ENCODE data around the gene NTSR1.
A peak's percentile ranks its signal among the peaks of the same experiment; 100 is the strongest.

Gene NTSR1

GRCh38 chr20:62707276-62707920 lies 1.2 kb upstream of the NTSR1 start:
- no peak for DNase-seq (ENCODE audit: low read depth in 1 of 2, low spot score in 1 of 2)

GRCh38 chr20:62707921-62708521 lies 615 bp upstream of the NTSR1 start:
- DNase-seq (ENCODE audit: low read depth in 1 of 2, low spot score in 1 of 2): no peak

GRCh38 chr20:62709537-62709905 lies 885 bp downstream of the NTSR1 start:
- no peak for DNase-seq (ENCODE audit: low read depth in 1 of 2, low spot score in 1 of 2)

DNA sequence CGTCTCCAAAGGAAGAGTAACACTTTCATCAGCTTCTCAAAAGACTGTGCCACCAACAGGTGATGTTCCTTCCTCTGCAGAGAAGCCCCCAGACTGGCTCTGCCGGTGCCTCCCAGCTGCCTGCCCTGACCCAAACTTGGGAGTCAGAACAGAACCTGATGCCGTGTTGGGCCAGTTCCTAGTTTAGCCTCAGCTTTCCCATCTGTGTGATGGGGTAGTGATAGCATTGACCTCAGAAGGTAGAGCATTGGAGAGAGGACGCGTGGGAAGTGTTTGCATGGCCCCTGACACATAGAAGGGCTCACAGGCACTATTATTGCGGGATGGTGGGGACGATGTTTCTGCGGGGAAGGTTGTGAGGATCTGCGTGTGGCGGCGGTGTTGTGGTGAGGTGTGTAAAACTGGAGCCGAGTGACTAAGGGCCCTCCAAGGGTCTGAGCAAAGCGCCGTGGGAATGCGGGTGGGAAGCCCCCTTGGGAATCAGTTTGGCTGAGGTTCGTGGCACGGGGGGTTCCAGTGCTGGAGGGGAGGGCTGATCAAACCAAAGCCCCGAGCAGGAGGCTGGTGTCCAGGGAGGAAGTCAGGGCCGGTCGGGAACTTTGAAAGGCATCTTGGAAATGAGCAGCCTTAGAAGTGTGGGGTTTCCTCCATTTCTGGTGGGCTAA lies 1.7 kb downstream of the NTSR1 start:
- DNase-seq (ENCODE audit: low read depth in 1 of 2, low spot score in 1 of 2): no peak

- no peak for DNase-seq (ENCODE audit: low read depth in 1 of 2, low spot score in 1 of 2)
Observed at GRCh38 chr20:62710886-62711702, 2.5 kb downstream of the NTSR1 start.

DNA sequence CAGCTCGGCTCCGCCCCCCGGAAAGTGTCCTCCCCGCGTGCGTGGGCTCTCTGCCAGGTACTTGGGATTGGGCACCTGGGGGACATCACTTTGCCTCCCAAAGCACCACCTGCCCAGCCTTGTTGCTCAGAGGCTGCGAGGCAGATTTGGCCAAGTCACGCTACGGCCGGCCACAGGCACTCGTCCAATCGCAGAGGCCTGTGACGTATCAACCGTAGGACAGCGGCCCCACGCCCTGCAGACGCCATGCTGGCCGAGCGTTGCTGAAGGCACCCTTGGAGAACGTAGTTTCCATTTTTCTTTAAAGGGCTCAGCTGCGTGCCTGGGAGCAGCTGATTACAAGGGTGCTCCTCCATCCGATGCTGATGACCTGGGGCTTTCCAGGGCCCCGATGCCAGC lies 3.1 kb downstream of the NTSR1 start:
- DNase-seq (ENCODE audit: low read depth in 1 of 2, low spot score in 1 of 2): no peak

- DNase-seq (ENCODE audit: low read depth in 1 of 2, low spot score in 1 of 2): no peak
Observed at GRCh38 chr20:62712606-62713005, 4.0 kb downstream of the NTSR1 start.

DNA sequence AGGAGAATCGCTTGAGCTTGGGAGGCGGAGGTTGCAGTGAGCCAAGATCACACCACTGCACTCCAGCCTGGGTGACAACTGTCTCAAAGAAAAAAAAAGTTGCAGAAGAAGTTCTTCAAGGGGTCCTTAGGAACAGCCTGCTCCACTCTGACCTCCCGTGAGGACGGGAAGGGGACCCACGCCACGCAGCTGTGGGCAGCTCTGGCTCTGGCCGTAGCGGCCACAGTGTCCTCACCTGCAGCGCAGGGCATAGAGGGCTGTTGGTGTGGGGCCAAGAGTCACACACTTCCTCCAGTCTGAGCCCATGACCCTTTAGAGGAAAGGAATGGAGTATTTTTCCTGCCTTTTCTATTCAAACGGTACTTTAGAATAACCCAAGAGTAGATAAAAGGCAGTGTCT lies 5.4 kb downstream of the NTSR1 start:
- DNase-seq (ENCODE audit: low read depth in 1 of 2, low spot score in 1 of 2): no peak

DNA sequence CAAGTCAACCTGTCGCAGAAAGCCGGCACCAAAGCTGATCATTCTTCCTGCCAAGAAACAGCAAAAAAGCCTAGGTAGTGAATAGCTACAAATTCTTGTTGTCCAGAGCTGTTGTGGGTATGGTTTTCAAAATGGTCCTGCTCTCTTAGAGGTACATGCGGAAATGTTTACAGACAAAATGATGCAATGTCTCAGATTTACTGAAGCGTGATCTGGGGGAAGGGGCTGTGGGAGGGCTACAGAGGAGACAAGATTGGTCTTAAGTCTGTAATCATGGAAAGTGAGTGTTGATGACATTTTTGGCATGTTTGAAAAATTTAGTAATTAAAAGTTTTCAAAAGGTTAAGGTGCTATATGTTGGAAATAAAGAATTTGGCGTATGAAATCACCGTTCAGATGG lies 6.2 kb downstream of the NTSR1 start:
- DNase-seq (ENCODE audit: low read depth in 1 of 2, low spot score in 1 of 2): no peak

GRCh38 chr20:62715201-62715600 lies 6.6 kb downstream of the NTSR1 start:
- DNase-seq (ENCODE audit: low read depth in 1 of 2, low spot score in 1 of 2): no peak

- DNase-seq (ENCODE audit: low read depth in 1 of 2, low spot score in 1 of 2): peak in 1 of 2 donors; percentile 16
Observed at GRCh38 chr20:62716198-62716940, 7.7 kb downstream of the NTSR1 start.

DNA sequence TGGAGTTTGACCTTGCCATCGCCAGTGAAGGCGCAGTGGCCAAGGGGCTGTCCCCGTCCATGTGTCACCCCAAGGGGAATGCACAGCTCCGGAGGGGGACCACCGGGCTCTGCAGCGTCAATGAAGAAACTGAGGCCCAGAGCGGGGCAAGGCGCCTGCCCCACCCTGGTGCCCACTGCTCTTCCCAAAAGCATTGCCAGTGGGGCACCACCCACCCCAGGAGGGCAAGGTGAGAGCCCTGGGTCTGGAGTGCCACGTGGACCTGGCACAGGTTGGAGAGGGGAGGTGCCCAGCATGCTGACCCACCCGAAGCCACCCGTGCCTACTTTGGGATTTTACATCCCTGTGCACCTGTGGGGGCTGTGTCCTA lies 8.3 kb downstream of the NTSR1 start:
- no peak for DNase-seq (ENCODE audit: low read depth in 1 of 2, low spot score in 1 of 2)

GRCh38 chr20:62717933-62718332 lies 9.3 kb downstream of the NTSR1 start:
- DNase-seq (ENCODE audit: low read depth in 1 of 2, low spot score in 1 of 2): no peak

DNA sequence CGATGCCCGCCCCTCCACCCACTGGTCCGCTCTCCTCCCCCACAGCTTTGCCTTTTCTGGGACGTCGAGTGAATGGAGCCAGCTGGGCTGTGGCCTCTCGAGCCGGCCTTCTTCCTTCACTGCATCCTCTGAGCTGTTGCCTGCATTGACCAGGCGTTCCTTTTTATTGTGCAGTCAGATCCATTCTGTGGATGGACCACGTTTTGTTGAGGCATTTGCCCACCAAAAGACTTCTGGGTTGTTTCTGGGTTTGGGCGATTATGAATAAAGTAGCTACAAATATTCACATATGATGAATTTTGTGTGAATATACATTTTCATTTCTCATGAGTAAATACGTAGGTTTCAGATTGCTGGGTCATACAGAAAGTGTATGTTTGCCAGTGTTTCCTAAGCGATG lies 9.9 kb downstream of the NTSR1 start:
- no peak for DNase-seq (ENCODE audit: low read depth in 1 of 2, low spot score in 1 of 2)

GRCh38 chr20:62719250-62719935 lies 10.8 kb downstream of the NTSR1 start:
- DNase-seq (ENCODE audit: low read depth in 1 of 2, low spot score in 1 of 2): no peak

GRCh38 chr20:62721511-62722370 lies 13.1 kb downstream of the NTSR1 start:
- DNase-seq (ENCODE audit: low read depth in 1 of 2, low spot score in 1 of 2): no peak

DNA sequence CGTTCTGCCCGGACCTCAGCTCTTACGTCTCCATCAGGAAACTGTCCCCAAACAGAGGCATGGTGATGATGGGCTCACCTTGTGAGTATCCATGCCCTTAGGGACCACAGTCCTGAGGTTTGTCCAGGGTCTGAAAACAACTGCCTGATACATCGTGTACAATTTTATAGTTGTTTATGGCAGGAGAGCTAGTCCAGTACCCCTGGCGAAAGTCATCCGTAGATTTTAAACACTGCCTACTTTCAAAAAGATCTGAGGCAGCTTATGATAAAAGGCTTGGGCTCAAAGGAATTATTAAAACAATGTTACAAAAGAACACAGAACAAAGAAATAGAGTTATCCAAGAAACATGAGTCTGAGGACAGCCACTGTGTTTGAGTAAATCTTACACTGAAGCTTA lies 14.0 kb downstream of the NTSR1 start:
- DNase-seq (ENCODE audit: low read depth in 1 of 2, low spot score in 1 of 2): no peak

DNA sequence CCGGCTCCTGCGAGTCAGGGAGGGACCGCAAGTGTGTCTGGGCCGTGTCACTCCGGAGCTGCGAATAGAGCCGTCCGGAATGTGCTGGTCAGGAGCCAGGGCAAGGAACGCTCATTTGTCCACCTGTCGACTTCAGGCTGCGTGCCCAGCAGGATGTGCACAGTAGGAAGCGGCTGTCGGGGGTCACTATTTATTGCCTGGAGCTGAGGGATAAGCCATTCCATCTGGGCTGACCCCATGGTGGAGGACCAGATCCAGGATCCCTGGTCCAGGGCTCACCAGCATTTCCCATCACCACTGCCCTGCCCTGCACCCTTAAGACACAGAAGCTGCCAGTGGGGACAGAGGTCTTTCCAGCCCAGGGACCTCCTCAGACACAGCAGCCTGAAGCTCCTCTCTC lies 14.7 kb downstream of the NTSR1 start:
- no peak for DNase-seq (ENCODE audit: low read depth in 1 of 2, low spot score in 1 of 2)

DNA sequence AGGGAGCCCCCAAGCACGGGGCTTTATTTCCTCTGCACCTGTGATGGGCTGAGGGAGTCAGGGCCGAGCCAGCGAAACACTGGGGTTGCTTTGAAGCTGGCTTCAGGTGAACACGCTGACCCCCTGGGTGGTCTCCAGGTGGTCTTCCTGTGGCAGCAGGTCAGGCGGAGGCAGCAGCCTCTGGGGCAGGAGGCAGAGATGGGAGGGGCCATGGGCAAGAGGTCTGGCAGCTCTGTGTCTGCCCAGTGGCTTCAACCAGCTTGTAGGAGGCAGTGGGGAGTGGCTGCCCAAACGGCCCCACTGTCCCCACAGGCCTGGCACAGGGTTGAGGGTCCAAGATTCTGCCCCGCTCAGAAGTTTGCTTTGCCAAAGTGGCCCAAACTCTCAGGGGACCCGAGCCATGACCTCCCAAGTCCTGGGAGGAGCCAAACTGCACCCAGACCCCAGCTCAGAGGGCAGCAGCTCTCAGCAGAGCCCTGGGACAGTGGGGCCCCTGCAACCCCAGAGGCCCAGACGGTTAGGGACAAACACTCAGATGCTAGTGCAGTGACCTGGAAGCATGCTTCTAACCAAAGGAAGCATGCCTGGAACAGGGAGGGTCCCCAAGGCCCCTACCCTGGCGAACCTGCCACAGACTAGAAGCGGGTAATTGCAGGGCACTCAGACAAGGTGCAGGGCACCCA lies 15.3 kb downstream of the NTSR1 start:
- no peak for DNase-seq (ENCODE audit: low read depth in 1 of 2, low spot score in 1 of 2)

Data from activated T-helper 1 cell treated with anti-CD3 and anti-CD28 coated beads, Interleukin-2, amount 50 U/mL, for 16 hours (primary cell).